ENCODE measurements around the gene KLHL11. TPM values are rescaled to one million over a fixed set of nuclear protein-coding genes. Genes with fewer than 3 reads are reported as not detected.

Gene KLHL11
- total and polyA plus RNA-seq, 2 experiments from 2014 or later = 8.7 to 25.5 TPM

Small RNA genes within 50 kb of the gene (small RNA-seq; reads per million reads assigned to genes)
- gene AC125257.2 (ENCODE audit: low replicate concordance) = not detected

Other genes starting within 250 kb of the KLHL11 start
- 0.63 TPM in 1 of 2 replicates, not detected in the other for gene KRT17, start 240.8 kb downstream of the KLHL11 start, total RNA-seq (2014; rRNA removed; shearing (Covaris generic))
- 1.8 TPM in 2 replicates for gene KRT17, start 240.8 kb downstream of the KLHL11 start, polyA plus RNA-seq (2016; fragmentation: Nextera tagmentation; extraction: Ambion mirVana)
- 270 and 272 TPM in 2 replicates for gene EIF1, start 176.5 kb downstream of the KLHL11 start, total RNA-seq (2014; rRNA removed; shearing (Covaris generic))
- gene EIF1, start 176.5 kb downstream of the KLHL11 start, polyA plus RNA-seq (2016; fragmentation: Nextera tagmentation; extraction: Ambion mirVana) = 525 and 603 TPM in 2 replicates
- not detected in 2 replicates for gene GAST, start 153.1 kb downstream of the KLHL11 start, total RNA-seq (2014; rRNA removed; shearing (Covaris generic))
- not detected in 2 replicates for gene GAST, start 153.1 kb downstream of the KLHL11 start, polyA plus RNA-seq (2016; fragmentation: Nextera tagmentation; extraction: Ambion mirVana)
- gene HAP1, start 130.8 kb downstream of the KLHL11 start, total RNA-seq (2014; rRNA removed; shearing (Covaris generic)) = 2.2 and 3.5 TPM in 2 replicates
- gene HAP1, start 130.8 kb downstream of the KLHL11 start, polyA plus RNA-seq (2016; fragmentation: Nextera tagmentation; extraction: Ambion mirVana) = 1.4 and 1.6 TPM in 2 replicates
- gene JUP, start 78.7 kb downstream of the KLHL11 start, total RNA-seq (2014; rRNA removed; shearing (Covaris generic)) = 160 and 177 TPM in 2 replicates
- gene JUP, start 78.7 kb downstream of the KLHL11 start, polyA plus RNA-seq (2016; fragmentation: Nextera tagmentation; extraction: Ambion mirVana) = 45.5 and 47.2 TPM in 2 replicates
- gene P3H4, start 53.5 kb downstream of the KLHL11 start, total RNA-seq (2014; rRNA removed; shearing (Covaris generic)) = 27.9 and 33.3 TPM in 2 replicates
- 16.0 and 17.0 TPM in 2 replicates for gene P3H4, start 53.5 kb downstream of the KLHL11 start, polyA plus RNA-seq (2016; fragmentation: Nextera tagmentation; extraction: Ambion mirVana)
- 137 and 151 TPM in 2 replicates for gene FKBP10, start 52.4 kb downstream of the KLHL11 start, total RNA-seq (2014; rRNA removed; shearing (Covaris generic))
- 26.2 and 32.2 TPM in 2 replicates for gene FKBP10, start 52.4 kb downstream of the KLHL11 start, polyA plus RNA-seq (2016; fragmentation: Nextera tagmentation; extraction: Ambion mirVana)
- gene NT5C3B, start 29.2 kb downstream of the KLHL11 start, total RNA-seq (2014; rRNA removed; shearing (Covaris generic)) = 68.9 and 78.3 TPM in 2 replicates
- 58.2 and 59.1 TPM in 2 replicates for gene NT5C3B, start 29.2 kb downstream of the KLHL11 start, polyA plus RNA-seq (2016; fragmentation: Nextera tagmentation; extraction: Ambion mirVana)
- 0.27 and 0.42 TPM in 2 replicates for gene KLHL10, start 27.6 kb downstream of the KLHL11 start, total RNA-seq (2014; rRNA removed; shearing (Covaris generic))
- 0.13 TPM in 1 of 2 replicates, not detected in the other for gene KLHL10, start 27.6 kb downstream of the KLHL11 start, polyA plus RNA-seq (2016; fragmentation: Nextera tagmentation; extraction: Ambion mirVana)
- 412 and 439 TPM in 2 replicates for gene ACLY, start 53.5 kb upstream of the KLHL11 start, total RNA-seq (2014; rRNA removed; shearing (Covaris generic))
- gene ACLY, start 53.5 kb upstream of the KLHL11 start, polyA plus RNA-seq (2016; fragmentation: Nextera tagmentation; extraction: Ambion mirVana) = 119 and 121 TPM in 2 replicates
- 0.12 and 1.8 TPM in 2 replicates for gene ODAD4, start 65.2 kb upstream of the KLHL11 start, total RNA-seq (2014; rRNA removed; shearing (Covaris generic))
- 0.54 and 1.7 TPM in 2 replicates for gene ODAD4, start 65.2 kb upstream of the KLHL11 start, polyA plus RNA-seq (2016; fragmentation: Nextera tagmentation; extraction: Ambion mirVana)
- gene CNP, start 101.4 kb upstream of the KLHL11 start, total RNA-seq (2014; rRNA removed; shearing (Covaris generic)) = 40.3 and 47.8 TPM in 2 replicates
- 28.3 and 30.8 TPM in 2 replicates for gene CNP, start 101.4 kb upstream of the KLHL11 start, polyA plus RNA-seq (2016; fragmentation: Nextera tagmentation; extraction: Ambion mirVana)
- gene DNAJC7, start 152.0 kb upstream of the KLHL11 start, total RNA-seq (2014; rRNA removed; shearing (Covaris generic)) = 119 and 139 TPM in 2 replicates
- 136 and 141 TPM in 2 replicates for gene DNAJC7, start 152.0 kb upstream of the KLHL11 start, polyA plus RNA-seq (2016; fragmentation: Nextera tagmentation; extraction: Ambion mirVana)
- 42.5 and 52.9 TPM in 2 replicates for gene NKIRAS2, start 154.7 kb upstream of the KLHL11 start, total RNA-seq (2014; rRNA removed; shearing (Covaris generic))
- gene NKIRAS2, start 154.7 kb upstream of the KLHL11 start, polyA plus RNA-seq (2016; fragmentation: Nextera tagmentation; extraction: Ambion mirVana) = 31.3 and 31.7 TPM in 2 replicates
- 1.8 and 2.1 TPM in 2 replicates for gene C17orf113, start 185.2 kb upstream of the KLHL11 start, total RNA-seq (2014; rRNA removed; shearing (Covaris generic))
- 0.29 and 0.38 TPM in 2 replicates for gene C17orf113, start 185.2 kb upstream of the KLHL11 start, polyA plus RNA-seq (2016; fragmentation: Nextera tagmentation; extraction: Ambion mirVana)
- 1.9 and 4.6 TPM in 2 replicates for gene ZNF385C, start 233.1 kb upstream of the KLHL11 start, total RNA-seq (2014; rRNA removed; shearing (Covaris generic))
- gene ZNF385C, start 233.1 kb upstream of the KLHL11 start, polyA plus RNA-seq (2016; fragmentation: Nextera tagmentation; extraction: Ambion mirVana) = 2.5 and 3.1 TPM in 2 replicates
- 4.1 and 10.5 TPM in 2 replicates for gene DHX58, start 247.3 kb upstream of the KLHL11 start, total RNA-seq (2014; rRNA removed; shearing (Covaris generic))
- gene DHX58, start 247.3 kb upstream of the KLHL11 start, polyA plus RNA-seq (2016; fragmentation: Nextera tagmentation; extraction: Ambion mirVana) = 5.4 and 6.6 TPM in 2 replicates